GM19455 (cell line): ENCODE measurements around the gene OSCP1.

Experiments used
- ATAC-seq: cut with Tn5 transposase; IDR thresholded peaks from one replicate; pipeline ENCODE4 v1.9.1; 2021; ENCODE audit not compliant: unreplicated experiment

Gene OSCP1

DNA sequence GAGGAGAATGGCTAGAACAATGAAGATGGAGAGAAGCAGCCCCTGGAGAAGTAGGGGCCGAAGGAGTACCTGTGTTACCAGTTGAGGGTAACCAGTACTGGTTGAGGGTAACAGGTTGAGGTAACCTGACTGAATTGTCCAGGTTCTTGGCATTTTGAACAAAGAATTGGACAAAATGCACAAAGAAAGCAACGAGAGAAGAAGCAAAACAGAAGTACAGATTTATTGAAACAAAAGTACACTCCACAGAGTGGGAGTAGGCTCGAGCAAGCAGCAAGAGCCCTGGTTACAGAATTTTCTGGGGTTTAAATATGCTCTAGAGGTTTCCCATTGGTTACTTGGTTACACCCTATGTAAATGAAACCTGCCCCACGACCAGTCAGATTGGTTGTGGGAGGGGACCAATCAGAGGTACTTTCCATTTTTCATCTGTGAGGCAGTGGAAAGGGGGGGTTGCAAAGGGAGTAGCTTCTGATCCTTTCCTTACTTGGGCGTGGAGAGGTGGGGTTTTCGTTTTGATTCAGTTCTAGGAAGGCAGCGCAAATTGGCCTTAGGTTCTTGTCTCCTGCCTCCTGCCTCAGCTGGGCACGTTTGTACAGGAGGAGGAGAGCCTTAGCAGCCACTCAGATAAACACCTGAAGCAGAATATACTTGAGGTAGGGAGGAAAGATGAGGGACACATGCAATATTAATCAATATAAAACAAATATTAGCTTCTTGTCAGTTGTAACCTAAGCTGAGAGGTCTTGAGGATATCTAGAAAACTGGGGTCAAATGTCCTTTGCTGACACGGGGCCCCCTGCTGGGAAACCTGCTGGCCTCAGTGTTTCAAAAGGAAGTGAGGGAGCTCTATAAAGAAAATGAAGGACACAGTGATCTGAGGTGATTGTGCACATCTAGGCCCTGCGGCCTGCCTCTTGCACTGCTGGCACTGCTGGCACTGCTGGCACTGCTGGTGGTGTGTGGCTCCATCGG, 38.3 kb downstream of the OSCP1 start:
- ATAC-seq = no peak

DNA sequence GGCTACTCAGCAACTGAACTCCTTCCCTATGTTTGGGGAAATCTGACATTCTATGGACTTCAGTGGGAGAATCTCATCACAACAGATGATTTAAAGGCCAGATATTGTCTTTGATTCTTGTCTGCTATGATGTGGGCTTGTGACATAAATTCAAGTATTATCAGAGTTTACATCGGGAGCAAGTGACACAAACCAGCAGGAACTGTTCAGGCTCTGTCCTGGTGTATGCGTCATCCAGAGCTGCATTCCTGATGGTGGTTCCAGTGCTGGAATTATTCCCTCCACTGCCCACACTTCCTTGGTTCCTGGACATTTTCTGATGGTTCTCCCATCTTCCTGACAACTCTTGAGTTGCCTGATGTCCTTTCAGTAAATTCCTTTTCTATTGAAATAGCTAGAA, 41.8 kb downstream of the OSCP1 start:
- no peak for ATAC-seq

DNA sequence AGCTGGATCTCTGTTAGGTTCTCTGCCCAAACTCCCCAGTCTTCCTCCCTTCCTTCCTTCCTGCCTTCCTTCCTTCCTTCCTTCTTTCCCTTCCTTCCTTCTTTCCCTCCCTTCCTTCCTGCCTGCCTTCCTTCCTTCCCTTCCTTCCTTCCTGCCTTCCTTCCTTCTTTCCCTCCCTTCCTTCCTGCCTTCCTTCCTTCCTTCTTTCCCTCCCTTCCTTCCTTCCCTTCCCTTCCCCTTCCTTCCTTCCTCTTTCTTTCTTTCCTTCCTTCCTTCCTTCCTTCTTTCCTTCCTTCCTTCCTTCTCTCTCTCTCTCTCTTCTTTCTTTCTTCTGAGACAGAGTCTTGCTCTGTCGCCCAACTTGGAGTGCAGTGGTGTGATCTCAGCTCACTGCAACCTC, 43.8 kb downstream of the OSCP1 start:
- no peak for ATAC-seq

DNA sequence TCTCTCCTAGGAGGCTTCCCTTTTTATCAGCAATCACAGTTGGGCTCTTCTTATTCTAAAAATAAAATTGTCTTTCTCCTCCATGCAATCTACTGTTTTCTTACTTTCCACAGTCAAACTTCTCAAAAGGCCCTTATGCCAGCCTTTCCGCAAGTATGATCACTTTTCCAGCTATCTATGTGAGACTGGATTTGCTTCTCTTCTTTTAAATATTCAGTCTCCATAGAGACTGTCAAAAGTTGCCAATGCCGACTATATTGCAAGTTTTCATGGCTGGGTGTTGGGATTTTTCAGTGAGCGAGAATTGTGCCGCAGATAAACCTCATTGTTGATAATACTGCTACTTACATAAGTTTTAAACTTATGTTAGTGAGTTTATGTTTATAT, 47.8 kb downstream of the OSCP1 start:
- ATAC-seq = no peak

DNA sequence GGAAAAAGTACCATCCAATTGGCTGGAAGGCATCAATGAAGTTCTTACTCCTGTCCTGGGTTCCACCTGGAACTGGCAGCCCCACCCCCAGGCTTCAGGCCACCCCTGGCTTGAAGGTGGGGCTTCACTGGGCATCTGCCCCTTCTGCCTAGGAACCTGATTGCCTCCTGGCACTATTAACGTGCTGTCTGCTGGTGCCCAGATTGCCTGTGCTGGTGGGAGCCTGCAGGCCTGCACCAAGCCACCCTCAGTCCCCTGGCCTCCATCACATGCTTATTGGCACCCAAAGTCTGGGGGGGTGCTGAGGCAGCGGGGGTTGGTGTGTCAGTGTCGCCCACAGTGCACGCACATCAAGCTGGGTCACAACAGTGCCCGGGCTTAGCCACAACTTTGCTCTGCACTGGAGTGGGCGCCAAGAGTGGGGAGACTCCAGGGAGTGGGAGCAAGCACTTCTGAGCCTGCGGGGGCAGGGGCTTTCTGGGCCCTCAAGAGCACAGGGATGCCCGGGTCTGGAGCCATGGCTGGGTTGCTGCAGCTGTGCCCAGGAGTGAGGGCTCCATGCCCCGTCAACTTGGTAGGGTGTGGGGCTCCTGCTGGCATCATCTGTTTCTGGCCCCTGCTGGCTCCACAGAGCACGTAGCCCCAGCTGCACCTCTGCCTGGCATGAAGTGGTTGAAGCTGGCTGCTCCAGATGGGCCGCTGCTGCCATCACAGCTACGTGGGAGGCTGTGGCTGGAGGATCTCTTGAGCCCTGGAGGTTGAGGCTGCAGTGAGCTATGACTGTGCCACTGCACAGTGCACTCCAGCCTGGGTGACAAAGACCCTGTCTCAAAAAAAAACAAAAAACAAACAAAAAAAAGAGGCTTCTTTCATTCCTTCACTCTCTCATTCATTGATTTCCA, 48.4 kb downstream of the OSCP1 start:
- ATAC-seq = no peak

DNA sequence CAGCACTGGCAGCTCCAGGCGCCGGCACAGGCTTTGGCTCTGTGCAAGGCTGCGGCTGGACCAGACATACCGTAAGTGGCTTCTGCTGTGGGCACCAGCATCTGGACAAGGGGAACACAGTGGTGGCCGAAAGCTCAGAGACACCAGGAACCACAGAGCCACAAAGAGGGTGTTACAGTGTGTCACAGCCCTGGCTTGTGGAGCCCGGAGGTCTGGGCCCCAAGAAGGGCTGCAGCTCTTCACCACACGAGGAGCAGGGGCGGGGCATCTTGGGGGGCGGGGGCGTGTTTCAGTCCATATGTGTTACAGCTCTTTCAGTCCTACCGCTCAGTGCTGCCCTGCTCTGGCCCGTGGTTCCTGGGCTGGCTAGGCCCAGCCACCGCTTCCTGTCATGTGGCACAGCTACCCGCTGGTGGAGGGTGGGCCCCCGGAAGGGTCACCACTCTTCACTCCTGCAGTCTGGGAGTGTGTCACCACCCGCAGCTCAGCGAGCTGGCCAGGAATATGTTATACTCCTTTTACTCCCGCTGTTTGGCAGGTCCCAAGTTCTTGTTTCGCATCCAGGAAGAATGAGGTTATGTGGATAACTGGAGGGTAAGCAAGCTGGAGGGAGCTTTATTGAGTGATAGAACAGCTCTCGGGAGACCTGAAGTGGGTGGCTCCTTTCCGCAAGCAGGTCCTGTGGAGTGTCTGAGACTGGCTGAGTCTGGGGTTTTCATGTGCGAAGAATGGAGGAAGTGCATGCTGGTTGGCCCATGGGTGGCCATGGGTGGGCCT, 49.2 kb downstream of the OSCP1 start:
- ATAC-seq = no peak

DNA sequence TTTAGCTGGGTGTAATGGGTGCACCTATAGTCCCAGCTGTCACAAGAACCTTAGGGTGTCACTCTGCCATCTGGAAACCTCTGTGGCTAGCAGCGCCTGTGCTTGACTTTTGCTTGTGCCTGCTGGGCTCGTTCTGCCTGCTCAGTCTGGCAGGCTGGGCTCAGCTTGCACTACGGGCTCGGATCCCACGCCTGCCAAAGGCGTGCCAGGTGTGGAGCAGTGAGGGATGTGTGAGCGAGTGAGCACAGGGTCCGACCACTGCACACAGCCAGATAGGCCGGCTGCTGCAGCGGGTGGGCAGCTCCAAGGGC, 49.8 kb downstream of the OSCP1 start:
- ATAC-seq = no peak

DNA sequence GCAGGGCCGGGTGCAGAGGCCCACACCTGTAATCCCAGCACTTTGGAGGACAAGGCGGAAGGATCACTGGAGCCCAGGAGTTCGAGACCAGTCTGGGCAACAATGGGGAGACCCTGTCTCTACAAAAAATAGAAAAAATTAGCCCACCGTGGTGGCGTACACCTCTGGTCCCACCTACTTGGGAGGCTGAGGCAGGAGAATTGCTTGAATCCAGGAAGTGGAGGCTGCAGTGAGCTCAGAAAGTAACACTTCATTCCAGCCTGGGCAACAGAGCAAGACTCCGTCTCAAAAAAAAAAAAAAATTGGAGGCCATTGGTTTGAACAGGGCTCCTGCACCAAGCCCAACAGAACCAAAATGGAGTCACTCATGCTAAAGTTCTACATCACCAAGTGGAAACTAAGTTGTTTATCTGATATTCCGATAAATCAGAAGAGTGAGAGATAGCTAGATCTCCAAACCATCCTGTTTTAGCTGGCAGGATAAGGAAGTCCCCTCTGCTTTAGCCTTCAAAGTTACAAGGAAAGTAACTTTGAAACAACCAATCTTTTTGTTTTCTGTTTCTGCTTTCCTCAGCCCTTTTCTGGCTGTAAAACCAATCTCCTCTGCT, 51.8 kb downstream of the OSCP1 start:
- ATAC-seq = no peak

DNA sequence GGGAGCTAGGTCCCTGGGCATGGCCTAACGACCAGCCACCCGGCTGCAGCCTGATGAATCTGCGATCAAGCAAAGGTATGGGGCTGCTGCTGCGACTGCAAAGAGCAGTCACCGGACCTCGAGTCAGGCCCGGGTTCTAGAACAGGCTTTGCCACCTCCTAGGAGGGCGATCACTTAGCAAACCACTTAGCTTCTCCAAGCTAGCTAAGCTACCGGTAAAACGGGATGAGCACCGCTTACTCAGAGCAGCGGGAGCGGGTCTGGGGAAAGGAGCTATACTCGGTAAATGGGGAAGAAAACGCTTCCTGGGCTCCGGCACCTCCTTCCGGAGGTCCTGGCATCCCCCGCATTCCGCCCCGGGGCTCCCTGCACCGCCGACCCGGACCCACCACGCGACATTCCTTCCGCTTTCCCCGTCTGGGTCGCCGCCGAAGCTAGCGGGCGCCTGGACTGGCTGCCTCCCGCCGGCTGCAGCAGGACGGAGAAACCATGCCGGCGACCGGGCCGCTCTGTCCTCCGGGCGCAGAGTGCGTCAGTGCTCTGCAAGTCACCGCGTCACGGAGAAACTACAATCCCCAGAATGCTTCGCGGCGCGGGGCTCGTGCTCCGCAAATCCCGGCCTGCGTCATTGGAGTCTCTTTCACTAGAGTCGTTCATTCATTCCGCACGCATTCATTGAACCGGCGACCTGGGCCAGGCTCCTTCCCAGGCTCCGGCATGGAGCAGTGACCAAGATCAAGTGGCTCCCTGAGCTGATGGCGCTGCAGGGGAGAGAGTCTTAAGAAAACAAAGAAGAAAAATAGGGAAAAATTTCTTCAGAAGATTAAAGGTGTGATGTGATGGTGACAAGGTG, 52.6 kb downstream of the OSCP1 start, which contains the start of gene LSM10:
Gene LSM10, minus strand, starts transcription at position 531 of the 853 bp plus-strand sequence. CDS start 3,779 bp downstream, outside the sequence.
- peak; percentile 73 for ATAC-seq

DNA sequence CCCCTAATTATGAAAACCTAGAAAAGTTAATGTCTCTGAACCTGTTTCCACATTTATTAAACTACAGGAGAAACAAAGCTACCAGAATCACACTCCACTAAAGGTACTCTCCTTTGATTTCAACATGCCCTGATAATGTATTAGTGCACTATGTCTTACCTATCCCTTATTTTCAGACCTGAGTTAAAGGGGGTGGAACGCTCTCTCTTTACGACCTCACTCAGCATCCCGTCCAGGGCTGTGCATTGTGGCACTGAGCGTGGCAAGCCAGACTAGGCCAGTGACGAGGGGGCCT, 53.2 kb downstream of the OSCP1 start:
- no peak for ATAC-seq

DNA sequence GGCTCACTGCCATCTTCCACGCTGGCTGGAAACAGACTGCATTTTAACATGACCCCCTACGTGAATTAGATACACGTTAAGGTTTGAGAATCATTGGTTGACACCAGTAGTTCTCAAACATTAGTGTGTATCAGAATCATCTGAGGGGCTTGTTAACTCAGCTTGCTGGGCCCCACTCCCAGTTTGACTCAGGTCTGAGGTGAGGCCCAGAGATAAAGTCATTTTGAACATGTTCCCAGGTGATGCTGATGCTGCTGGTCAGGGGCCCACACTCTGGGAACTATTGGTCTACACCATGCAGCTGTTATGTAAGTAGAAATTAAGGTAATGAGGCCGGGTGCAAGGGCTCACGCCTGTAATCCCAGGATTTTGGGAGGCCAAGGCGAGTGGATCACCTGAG, 53.9 kb downstream of the OSCP1 start:
- ATAC-seq = no peak

DNA sequence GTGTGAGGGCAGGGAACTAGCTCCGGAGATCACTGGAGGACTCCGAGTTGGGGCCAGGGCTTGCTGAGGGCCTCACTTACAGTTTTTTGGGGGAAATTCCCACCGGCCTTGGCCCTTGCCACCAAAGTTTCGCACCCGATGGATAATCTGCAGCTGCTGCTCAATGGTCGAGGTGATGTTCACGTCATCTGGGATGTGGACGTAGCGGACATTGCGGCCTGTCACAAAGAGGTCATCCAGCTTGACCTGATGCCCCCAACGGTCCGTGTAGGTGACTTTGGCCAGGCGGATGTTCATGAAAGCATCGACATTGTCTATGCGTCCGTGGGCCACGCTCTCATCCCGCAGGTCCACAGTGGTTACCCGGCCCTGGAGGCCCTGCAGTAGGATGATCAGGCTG, 56.6 kb downstream of the OSCP1 start:
- no peak for ATAC-seq

DNA sequence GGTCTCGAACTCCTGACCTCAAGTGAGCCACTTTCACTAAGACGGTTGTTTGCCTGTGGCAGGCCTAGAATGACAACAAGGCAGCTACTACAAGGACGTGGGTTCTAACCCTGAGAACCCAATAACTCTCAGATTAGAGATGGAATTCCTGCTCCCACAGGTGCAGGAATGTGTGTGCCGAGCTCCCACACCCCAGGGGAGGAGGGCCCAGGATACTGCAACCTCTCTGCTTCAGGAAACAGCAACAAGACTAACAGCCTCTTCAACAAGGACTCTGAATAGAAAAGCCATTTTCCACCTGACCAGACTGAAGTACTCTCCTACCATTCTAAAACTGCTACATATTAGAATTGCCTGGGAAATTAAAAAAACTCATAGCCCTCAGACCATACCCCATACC, 57.4 kb downstream of the OSCP1 start:
- no peak for ATAC-seq

DNA sequence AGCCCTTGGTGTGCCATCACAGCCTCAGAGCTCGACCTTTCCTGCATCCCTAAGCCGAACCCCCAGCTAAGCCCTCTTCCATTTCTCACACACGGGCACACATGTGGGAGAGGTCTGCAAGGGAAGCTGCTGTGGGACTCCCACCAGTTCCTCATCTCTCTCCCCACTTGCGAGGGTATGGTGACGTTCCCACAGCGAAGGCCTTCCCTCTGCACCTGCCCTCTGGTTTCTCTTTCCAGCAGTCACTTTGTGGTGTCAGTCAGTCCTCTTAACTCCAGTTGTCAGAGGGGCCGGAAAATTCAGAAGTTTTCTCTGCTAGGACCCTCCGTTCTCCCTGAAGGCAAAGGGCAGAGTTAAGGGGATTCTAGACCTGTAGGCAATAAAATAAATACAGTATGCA, 59.0 kb downstream of the OSCP1 start:
- ATAC-seq = no peak

DNA sequence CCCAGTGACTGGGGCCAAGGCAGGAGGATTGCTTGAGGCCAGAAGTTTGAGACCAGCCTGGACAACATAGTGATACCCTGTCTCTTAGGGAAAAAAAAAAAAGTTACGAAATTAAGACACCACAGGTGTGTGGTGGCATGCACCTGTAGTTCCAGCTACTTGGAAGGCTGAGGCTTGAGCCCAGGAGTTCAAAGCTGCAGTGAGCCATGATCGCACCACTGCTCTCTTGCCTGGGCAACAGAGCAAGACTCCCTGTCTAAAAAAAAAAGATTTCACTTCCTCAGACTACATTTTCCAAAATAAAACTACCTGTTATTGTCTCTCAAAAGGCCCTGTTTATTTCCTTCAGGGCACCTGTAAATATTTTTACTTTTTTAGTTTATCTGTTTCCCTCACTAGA, 59.8 kb downstream of the OSCP1 start:
- ATAC-seq = no peak

DNA sequence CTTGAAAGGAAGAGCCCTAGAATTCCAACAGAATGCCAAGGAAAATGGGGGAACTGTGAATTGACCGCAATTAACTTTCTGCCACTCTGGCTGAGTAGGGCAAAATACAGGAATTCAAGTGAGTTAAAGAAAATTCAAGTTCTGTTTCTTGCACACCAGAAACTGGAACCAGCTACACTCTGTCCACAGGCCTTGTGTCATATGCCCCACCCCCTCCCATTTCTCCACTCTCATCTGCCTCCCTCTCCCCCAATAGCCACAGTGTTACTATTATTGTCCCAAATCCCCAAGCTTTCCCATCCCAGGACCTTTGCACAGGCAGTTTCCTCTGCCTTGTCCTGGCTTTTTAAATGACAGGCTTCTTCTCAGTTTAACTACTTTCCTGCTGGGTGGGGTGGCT, 60.3 kb downstream of the OSCP1 start:
- no peak for ATAC-seq

DNA sequence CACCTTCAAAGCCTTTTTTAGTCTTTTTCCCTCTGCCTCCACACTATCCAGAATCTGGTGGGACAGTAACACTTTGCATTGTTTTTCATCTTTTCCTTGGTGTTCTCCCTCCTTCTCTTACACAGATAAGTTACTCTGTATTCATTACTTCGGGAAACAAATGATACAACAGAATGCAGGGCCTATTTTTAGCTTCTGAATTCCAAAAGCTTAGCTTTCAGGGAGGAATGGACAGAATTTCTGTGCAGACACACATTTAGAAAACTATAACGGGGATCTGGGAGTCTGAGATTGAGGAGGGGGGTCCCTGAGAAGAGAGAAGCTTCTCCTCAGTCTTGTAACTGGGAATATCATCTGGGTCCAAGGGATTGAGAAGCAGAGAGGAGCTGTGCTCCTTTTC, 61.0 kb downstream of the OSCP1 start:
- ATAC-seq = no peak

DNA sequence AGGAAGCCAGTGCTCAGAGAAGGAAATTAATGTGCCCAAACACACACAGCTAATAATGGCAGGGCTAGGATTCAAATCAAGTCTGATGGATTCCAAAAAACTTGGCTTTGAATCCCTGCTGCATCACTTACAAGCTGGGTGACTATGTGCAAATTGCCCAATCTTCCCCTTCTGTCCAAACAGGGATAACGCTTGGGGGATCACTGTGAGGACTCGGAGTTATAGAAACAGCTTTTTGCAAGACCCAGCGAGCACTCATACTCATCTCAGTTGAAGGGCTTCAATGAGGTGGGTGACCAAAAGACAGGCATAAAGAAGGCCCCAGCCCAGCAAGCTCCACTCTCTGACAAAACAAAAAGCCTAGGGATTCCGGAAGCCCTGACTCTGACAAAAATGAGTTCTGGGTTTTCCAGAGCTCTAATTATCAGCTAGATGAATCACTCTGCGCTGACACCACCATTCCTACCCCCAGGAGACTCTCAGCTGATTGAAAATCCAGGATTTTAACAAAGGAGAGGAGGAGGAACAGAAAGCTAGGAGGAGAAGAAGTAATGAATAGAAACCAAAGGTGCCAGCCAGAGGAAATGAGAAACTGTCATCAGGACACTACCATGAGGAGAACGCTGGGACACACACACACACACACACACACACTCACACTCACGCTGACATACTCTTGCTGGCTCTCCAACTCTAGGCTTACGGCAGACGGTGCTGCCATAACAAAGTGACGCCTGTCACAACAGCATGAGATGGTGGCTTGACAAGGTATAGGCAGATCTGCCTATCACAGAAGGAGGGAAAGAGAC, 62.9 kb downstream of the OSCP1 start:
- no peak for ATAC-seq
